ENCODE data around the gene COQ8A.

COQ8A gene

DNA sequence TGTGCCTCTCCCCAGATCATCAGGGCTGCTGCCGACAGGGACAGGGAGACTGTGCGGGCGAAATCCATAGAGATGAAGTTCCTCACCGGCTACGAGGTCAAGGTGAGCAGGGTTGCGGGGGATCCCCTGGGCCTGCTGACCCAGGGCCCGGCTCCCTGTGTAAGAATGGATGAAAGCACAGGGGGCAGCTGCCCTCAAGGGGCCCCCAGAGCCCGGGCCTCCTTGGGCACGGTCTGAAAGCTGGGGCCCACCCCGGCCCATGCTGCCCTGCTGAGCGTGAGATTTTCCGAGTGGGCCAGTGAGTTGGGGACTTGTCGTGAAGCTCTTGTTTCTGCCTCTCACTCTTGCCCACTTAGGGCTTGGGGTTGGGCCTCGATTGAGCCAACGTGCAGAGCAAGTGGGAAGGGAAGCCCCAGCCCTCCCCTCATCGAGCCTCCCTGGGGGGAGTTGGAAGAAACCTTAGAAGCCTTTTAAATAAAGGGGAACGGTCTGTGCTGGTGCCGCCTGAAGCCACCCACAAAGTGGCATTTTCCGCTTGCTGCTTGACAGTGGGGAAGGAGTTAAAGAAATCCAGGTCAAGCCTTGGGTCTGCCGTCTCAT is 45.2 kb downstream of the COQ8A start:
- no peak overlapping the region for H3K4me3 ChIP-seq (ENCODE audit: control insufficient read depth, low read depth, low read length)
- DNase-seq (ENCODE audit: low read depth) = no peak
- TF ChIP-seq, protein P1, sequence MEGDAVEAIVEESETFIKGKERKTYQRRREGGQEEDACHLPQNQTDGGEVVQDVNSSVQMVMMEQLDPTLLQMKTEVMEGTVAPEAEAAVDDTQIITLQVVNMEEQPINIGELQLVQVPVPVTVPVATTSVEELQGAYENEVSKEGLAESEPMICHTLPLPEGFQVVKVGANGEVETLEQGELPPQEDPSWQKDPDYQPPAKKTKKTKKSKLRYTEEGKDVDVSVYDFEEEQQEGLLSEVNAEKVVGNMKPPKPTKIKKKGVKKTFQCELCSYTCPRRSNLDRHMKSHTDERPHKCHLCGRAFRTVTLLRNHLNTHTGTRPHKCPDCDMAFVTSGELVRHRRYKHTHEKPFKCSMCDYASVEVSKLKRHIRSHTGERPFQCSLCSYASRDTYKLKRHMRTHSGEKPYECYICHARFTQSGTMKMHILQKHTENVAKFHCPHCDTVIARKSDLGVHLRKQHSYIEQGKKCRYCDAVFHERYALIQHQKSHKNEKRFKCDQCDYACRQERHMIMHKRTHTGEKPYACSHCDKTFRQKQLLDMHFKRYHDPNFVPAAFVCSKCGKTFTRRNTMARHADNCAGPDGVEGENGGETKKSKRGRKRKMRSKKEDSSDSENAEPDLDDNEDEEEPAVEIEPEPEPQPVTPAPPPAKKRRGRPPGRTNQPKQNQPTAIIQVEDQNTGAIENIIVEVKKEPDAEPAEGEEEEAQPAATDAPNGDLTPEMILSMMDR (conservative IDR thresholded peaks at IDR 0.05; ENCODE audit: control insufficient read depth, insufficient read depth, low read depth, low read length) = no peak

- TF ChIP-seq, protein P1 (conservative IDR thresholded peaks at IDR 0.05; ENCODE audit: control insufficient read depth, insufficient read depth, low read depth, low read length) = no peak
- no peak overlapping the region for H3K4me3 ChIP-seq (ENCODE audit: control insufficient read depth, low read depth, low read length)
- no peak for DNase-seq (ENCODE audit: low read depth)
These were observed 45.9 kb downstream of the COQ8A start for GRCh38 chr1:226985839-226986463.

DNA sequence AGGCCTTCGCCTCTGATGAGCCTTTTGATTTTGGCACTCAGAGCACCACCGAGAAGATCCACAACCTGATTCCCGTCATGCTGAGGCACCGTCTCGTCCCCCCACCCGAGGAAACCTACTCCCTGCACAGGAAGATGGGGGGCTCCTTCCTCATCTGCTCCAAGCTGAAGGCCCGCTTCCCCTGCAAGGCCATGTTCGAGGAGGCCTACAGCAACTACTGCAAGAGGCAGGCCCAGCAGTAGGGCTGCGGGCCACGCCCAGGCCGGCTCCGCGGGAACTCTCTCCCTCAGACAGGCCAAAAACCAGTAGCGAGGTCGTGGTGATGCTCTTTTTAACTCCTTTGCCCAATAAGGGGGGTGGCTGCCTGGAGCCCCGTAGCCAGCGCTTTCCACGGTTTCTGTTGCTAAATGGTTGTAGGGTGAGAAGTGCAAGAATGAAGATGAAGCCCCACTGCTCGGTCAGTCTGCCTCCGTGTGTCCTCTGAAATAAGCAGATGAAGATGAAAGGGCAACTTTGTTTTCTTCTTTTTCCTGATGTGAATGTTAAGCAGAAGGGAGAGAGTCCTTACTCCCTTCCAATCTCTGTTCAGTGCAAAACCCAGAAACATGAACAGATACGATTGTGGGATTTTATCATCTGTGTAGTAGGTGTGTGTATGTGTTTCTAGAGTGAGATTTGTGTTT is 46.5 kb downstream of the COQ8A start:
- no peak for DNase-seq (ENCODE audit: low read depth)
- TF ChIP-seq, protein P1 (conservative IDR thresholded peaks at IDR 0.05; ENCODE audit: control insufficient read depth, insufficient read depth, low read depth, low read length) = no peak
- no peak overlapping the region for H3K4me3 ChIP-seq (ENCODE audit: control insufficient read depth, low read depth, low read length)

DNA sequence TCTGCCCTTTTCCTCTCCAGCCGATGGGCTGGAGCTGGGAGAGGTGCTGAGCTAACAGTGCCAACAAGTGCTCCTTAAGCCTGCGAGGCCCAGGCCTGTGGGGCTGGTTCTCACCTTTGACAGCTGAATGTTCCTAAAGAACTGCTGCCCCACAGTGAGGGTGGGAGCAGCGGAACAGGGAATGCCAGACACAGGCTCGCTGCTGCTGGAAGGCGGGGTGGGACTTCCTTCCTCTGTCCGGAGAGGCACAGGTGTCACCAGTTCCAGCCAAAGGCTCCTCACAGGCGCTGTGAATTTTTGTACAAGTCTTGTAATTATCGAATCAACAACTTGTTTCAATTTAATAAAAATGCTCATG is 47.1 kb downstream of the COQ8A start:
- H3K4me3 ChIP-seq (ENCODE audit: control insufficient read depth, low read depth, low read length) = no peak overlapping the region
- TF ChIP-seq, protein P1 (conservative IDR thresholded peaks at IDR 0.05; ENCODE audit: control insufficient read depth, insufficient read depth, low read depth, low read length) = no peak
- no peak for DNase-seq (ENCODE audit: low read depth)

- DNase-seq (ENCODE audit: low read depth) = no peak
- TF ChIP-seq, protein P1 (conservative IDR thresholded peaks at IDR 0.05; ENCODE audit: control insufficient read depth, insufficient read depth, low read depth, low read length) = no peak
- H3K4me3 ChIP-seq (ENCODE audit: control insufficient read depth, low read depth, low read length) = no peak overlapping the region
These were observed 47.7 kb downstream of the COQ8A start for GRCh38 chr1:226987623-226988333.

DNA sequence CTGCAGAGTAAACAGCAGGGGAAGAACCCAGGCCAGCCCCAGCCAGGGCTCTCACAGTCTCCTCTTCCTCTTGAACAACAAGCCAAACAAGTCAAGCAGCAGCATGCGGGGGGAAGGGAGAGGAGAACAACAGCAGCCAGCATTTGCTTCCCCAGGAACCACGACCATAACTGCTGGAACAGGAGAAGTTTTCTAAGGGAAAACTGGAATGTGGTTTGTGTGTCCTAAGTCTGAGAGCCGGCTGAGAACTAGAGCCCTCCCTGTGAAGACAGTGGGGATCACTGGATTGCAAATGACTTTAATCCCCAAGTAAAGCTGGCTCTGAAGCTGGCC is 48.2 kb downstream of the COQ8A start:
- no peak for DNase-seq (ENCODE audit: low read depth)
- H3K4me3 ChIP-seq (ENCODE audit: control insufficient read depth, low read depth, low read length) = no peak overlapping the region
- TF ChIP-seq, protein P1 (conservative IDR thresholded peaks at IDR 0.05; ENCODE audit: control insufficient read depth, insufficient read depth, low read depth, low read length) = no peak
